UCSD-AML1 (cell line): ENCODE data around the gene LRRN2.
A peak's percentile ranks its signal among the peaks of the same experiment; 100 is the strongest.
"Not testable (repeated sequence)": the region's sequence is repeated elsewhere in the genome, so short reads cannot be mapped to it uniquely, and the experiment has no call there.

Source experiments
- DNase-seq: peaks from one replicate; lab custom pipeline; 2025; ENCODE audit not compliant: unreplicated experiment; lab: John Stamatoyannopoulos, UW

The LRRN2 gene

DNA sequence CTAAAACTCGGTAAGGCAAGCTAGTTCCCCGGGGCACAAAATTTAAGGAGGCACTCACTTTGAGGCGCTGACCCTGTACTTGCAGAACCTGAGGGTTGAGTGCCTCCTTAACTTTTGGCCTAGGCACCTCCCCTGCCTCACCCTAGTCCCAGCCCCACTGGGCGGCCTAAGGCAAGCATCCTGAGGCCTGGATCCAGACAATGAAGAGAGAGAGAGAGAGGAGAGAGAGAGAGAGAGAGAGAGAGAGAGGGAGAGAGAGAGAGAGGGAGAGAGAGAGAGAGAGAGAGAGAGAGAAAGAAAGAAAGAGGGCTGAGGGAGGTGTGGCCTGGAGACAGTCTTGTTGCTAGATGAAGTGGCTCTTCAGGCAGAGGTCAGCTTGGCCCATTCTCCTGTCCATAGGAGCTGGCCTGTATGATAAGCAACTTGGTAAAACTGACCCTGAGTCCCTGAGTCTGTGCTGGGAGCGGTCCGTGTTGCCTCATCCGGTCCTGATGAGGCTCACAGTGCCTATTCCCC is 7.4 kb upstream of the LRRN2 start:
- no peak for DNase-seq

DNA sequence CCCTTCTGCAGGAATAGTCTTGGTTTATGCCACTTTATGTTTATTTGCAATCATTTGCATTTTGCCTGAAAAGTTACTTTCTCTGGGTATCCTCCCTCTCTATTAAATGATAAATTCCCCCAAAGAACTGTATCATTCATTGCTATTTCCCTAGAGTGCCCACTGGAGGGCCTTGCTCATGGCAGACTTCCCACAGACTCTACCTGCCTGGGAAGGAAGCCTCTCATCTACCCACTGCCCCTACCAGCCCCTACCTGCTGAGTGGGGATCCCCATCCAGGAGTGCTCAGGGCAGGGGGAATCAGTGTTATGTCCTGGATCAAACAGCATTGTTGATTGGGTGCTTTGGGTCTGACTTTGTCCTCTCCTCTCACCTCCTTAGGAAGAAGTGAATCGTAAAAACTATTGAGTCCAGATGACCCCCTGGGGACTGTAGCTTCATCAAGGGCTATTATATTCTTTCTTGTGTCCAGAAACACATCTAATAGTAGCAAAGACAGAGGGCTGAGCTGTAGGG is 6.8 kb upstream of the LRRN2 start:
- DNase-seq: no peak

DNA sequence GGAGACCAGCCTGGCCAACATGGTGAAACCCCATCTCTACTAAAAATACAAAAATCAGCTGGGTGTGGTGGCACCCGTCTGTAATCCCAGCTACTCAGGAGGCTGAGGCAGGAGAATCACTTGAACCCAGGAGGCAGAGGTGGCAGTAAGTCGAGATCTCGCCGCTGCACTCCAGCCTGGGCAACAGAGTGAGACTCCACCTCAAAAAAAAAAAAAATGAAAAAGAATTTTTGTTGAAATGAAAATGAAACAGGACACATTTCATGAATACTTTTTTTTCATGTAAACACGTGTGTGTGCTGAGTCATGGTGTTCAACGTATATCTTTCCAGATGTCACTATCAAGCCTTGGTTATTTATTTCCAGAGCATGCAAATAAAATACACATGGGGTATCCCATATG is 5.8 kb upstream of the LRRN2 start:
- DNase-seq: not testable (repeated sequence)

DNA sequence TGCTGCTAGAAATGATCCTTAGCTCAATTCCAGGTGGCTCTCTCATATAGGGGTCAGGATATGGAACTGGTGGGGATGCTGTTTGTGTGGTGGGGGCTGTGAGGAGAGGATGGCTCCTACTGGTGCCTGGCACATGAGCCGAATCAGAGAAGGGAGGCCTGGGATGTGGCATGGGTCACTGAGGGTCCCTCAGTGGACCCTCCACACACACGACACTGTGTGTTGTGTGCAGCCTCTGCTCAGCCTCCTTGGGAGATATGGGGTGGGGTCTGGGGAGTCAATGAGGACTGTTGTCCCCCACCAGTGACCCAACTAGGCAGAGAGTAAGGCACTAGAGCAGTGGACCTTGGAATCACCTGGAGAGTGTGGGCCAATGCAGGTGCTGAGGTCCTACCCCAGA is 3.2 kb upstream of the LRRN2 start:
- DNase-seq: no peak

DNA sequence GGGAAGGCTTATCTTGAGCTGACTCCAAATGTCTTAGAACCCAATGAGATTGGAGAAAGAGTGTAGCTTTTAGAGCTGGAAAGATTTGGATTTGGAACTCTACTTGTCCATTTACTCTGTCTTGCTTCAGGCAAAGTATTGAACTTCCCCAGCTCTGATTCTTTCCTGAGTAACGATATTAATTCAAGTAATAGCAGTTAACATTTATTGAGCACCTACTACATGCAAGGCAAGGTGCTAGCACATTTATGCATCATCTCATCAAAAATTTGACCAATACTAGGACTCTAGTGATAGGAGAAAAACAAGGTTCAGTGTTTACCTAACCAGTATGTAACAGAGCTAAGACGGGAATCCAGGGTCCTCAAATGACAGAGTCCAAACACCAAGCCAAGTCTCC is 2.5 kb upstream of the LRRN2 start:
- no peak for DNase-seq

DNA sequence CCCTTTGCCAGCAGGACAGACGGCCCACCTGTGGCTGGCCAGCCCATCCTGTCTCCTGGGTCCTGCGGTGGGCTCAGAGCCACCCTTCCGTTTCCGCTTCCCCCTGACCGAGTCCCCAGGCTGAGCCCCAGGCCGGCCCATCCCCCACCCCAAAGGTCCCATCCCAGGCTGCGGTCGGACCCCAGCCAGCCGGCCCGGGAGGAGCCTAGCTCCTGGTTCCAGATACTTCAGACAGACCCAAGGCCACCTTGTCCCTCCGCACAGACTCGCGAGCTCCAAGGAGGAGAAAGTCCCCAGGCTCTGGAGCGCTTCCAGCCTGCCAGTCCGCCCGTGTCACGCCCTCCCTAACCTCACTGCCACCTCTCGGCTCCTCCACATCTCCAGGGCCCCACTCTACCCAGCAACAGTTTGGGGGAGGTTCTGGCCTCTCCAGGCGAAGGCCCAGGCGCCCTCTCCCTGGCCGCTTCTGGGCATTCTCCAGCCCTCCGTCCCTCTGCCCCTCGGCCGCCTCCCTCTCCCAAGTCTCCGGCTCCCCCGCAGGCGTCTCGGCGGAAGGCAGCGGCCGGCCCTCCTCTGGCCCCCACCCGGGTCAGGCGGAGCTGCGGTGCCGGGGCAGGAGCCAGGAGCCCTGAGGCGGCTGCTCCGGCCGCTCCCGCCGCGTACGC is 835 bp downstream of the LRRN2 start:
- peak; percentile 47 for DNase-seq

DNA sequence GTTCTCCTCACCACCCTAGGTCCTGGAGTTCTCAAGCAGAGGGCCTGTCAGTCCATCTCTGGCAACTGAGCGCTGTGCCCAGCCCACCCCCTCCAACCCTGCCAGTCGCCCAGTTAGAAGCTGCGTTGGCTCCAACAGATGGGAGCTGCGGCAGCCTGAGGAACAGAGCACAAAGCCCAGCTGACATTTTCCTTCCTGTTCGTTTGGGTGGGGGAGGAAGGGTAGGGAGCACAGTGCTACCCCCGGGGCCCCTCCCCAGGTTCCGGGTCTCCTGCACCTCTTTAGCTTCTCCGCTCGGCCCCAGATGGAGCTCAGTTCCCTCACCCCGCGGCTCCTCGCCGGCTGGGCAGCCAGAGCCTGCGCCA is 1.4 kb downstream of the LRRN2 start:
- peak; percentile 47 for DNase-seq

DNA sequence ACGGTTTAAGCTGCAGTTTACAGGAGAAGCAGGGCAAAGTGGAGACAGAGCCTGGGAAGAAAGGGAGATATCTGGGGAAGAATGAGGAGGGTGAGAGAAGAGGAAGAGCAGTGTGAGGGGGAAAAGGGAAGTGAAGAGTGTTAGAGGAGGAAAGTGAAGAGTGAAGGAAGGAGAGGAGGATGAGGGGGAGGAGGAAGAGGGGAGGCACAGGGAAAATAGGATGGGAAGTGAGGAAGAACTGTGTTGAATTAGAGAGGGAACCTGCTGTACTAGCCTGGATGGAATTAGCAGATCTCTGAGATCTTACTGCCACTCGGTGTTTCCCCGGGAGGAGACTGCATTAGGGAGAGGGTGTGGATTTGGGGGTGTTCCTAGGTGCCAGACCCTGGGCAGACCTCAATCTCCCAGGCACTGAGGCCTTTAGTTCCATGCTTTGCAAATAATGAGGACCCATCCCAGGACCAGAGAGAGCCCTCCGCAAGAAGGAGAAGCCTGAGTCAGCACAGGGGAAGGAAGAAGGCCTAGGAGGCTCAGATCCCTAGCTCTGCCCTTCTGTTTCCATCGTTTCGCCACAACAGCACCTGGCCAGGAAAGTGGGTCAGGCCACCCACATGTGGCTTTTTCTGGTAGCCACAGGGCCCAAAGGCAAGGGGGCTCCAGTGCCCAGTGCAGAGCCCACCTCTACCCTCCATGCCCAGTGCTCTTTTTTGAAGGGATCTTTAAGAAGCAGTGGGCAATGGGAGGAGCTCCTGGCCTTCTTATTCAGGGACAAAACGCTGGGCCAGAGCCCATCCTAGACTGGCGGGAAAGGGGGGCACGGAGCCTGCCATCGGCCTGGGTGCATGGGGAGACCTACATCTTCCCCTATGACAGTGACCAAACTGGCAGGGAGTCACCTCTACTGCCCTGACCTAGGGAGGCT is 2.0 kb downstream of the LRRN2 start:
- DNase-seq: no peak

DNA sequence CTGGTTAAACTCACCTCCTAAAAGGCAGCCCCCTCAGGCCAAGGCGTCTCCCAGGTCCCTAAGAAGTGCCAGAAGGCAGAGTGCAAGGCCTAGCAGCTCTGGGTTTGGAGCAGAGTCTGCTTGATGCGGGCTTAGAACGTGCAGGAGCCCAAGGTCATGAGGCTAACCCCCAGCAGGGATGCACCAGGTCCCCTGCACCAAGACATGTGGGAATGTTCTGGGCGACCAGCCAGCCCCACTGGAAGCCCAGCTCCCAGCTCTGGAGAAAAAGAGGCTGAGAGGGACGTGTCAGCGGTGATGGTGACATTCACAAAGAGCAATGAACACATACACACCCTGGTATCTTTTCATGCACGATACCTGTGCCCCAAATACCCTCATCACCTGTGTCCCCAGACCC is 5.1 kb downstream of the LRRN2 start:
- DNase-seq: no peak

DNA sequence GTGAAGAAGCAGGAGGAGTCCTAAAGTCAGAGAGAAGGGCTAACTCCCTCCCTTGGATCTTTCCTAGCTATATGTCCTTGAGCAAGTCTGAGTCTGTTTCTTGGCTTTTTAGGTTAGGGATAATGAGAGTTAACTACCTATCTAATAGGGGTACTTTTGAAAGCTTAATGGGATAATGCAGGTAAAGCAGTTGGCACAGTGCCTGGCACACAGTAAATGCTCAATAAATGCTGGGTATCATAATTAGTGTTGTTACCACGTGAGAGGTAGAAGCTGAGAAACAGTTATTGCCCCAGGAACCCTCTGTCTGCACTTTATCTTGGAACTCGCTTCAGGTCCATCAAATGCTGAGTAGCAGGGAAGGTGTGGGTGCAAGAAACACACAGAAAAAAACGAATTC is 5.5 kb downstream of the LRRN2 start:
- no peak for DNase-seq

DNA sequence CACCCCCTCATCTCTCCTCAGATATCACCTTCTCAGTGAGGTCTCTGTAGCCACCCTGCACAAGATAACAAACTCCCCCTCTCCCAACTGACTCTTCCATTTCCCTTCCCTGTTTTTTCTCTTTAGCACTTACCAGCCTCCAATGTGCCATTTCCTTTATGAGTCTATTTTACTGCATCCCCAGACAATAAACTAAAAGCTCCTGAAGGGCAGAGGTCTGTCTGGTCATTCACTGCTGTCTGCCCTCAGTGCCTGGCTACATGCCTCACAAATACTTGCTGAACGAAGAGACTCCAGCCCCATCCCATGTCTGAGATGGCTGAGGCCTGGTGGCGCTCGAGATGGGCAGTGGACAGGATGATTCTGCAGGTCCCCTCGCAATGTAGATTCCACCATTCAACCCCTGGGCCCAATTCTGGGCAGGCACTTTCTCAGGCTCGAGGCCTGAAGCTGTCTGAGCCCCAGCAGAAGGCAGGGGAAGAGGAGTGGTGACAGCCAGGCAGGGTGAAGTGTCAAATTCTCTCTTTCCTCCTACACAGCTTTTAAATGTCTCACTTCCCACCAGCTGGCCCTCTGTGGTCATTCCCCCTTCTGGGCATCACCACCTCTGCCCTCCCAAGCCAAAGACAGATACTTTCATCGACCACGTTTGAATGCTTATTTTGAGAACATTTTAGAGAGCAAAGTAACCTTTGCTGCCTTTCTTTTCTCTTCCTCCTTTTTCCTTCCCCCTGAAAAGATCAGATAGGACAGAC is 6.6 kb downstream of the LRRN2 start:
- DNase-seq: no peak

DNA sequence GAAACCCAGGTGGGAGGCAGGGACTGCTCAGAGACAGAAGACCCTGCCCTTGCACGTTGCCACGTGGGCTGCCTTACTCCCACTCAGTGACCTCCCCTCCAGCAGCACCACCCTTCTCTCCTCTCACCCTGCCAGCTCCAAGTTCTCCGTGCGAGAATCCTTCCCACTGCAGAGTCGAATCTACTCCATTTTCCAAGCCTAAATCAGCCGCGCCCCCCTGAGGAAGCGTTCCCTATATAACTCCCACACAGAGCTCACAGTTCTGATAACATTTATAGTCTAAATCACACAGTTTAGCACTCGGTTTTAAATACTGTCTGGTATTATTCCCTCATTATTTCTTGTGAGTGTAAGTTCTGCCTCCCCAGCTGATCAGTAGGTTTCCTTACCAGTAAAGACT is 7.7 kb downstream of the LRRN2 start:
- DNase-seq: no peak

DNA sequence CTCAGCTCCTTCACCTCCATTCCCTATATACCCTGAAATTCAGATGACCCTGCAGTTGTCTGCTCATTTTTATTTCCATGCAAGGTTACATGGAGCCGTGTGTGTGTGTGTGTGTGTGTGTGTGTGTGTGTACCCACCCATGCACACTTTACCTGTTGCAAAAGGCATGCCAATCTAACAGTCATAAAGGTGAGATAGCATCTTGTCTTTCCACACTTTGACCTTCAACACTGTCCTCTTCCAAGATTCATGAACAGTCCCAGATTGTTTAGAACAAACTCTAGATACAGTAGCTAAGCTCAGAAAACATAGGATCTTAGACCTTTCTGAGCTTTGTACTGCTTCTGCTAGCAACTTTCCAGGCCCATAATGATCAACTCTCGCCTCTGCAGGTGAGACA is 9.5 kb downstream of the LRRN2 start:
- DNase-seq: no peak

DNA sequence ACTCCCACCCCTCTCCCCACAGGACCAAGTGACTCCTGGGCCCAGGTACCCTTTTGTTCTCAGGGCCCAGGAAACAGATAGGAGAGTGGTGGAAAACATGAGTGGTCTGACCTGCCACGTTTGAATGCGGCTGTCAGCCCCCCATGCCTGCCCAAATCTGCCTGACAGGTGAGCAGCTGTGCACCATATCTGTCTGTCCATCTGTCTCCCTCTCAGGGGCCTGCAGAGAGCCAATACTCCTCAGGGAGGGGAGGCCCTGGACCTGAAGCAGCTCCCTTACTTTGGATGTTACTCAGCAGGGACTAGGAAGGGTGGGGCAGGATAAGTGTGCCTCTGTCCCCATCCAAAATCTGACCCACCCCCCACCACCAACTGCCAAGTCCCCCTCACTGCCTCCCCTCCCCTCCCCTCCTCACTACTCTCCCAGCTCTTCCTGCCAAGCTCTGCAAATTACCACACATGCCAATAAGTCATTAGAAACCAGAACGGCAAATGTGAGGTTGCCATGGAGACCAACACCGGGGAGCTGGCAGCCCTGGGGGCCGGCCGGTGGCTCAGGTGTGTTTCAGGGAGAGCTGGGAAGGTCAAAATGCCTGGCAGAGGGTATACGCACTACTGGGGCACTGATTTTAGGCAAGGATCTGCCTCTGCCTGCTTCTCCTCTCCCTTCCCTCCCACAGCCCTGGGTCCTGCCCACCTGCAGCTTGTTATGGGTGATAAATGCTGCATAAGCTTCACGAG is 11.5 kb downstream of the LRRN2 start:
- DNase-seq: no peak

DNA sequence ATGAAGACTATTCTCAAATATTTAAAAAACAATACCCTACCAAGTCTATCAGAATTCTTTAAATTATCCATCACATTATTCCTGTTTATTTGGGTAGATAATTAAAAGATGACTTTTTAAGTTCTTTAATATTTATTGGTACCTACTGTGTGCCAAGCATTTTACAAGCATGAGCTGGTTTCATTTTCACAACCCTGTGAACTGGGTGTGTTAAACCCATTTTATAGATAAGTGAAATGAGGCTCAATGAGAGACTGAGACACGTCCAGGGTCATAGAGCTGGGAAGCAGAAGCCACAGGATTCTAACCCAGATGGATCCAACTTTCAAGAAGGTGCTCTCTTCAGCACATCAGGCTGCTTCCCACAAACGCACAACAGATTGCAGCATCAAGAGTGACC is 12.3 kb downstream of the LRRN2 start:
- no peak for DNase-seq

DNA sequence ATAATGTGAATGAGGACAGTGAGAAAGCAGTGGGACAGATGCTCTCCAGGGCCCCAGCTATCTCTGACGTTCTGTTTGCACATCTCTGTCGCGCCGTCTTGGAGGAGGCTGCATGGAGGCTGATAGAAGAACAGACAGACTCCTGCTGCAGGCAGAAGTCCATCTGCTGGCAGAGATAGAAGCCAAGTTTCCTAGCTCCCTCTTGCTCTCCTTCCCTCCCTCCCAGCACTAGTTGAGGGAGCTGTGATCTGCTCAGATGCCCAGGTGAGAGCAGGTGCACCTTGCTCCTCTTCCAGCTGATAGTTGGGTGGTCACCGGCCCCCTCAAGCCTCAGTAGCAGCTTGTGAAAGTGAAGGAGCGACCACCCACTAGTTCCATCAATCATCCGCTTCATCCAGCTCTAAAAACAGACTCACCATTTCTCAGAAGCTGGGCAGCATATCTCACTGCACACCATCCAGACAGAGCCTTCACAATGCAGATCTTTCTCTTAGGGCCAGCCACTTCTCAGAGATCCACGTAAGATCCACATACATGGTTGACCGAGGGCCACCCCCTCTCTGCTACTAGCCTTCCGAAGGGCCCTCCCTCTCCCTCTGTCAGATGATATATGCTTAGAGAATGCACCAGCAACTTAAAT is 12.9 kb downstream of the LRRN2 start:
- no peak for DNase-seq

DNA sequence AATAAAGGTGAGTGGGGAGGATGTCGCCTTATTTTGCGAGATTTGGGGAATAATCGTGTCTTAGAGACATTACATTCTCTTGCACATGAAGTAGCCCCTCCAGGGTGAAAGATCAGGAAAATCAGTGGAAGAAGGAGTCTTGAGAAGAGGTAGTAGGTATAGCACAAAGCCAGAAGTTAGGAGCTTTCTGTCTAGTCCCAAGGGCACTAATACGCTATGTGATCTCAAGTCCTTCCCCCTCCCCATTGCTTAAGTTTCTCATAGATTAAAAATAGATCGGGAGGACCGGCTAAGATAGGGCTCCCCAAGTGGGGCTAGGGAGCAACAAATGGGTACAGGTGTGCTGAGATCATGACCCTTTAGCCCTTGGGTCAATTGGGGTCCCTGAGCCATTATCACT is 13.5 kb downstream of the LRRN2 start:
- no peak for DNase-seq

DNA sequence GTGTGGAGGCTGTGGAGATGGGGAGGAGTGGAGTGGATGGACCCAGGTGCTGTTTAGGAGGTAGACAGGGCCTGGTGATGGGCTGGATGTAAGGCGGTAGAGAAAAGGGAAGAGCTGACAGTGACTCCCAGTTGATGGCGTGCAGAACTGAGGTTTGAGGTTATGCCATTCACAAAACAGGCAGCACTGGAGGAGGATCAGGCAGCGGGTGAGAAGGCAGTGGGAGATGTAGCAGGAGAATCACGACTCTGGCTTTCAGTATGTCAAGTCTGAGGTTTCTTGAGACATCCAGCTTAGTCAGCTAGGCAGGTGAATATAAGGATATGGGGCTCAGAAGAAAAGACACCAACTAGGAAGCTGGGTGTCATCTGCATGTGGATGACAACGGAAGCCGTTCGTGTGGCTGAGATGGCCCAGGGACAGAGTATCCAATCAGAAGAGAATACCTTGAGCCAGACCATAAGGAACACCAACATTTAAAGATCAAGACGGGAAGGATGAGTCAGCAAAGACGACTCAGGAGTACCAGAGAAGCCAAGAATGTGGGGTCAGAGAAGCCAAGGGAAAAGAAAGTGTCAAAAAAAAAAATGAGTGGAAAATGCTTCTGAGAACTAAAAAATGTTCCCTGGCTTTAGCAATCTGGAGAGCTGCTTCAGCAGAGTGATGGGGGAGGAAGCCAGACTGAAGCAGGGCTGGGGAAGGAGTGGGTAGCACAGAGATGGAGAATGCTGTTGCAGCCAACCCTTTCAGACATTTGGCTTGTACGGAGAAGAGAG is 15.2 kb downstream of the LRRN2 start:
- no peak for DNase-seq

DNA sequence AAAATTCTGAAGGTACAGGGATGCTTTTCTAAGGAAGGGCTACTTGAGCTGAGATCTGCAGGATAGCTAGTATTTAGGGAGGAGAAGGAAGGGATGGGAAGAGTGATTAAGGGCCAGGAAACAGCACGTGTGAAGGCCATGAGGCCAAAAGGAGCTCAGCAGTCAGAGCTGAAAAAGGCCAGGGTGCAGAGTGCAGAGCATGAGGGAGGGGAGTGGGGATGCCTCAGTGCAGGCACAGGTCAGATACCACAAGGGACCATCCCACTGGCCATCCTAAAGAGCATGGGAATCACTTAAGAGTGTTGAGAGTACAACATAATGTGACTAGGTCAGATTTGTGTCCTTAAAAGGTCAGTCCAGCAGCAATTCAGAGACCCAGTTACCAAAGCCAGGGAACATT is 16.0 kb downstream of the LRRN2 start:
- DNase-seq: no peak

DNA sequence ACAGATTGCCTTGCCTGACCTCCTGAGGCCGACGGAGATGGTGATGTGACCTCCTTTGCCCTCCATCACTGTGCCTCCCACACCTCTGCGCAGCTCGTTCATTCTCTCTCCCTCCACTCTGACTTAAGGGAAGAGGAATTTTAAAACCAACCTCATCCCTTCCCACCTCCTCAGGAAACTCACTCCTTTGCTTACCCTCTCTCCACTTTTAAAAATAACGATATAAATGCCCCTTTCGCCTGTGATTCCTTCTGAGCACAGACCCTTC is 21.2 kb downstream of the LRRN2 start:
- DNase-seq: no peak
